GM19467 (cell line): ENCODE results near the gene SPEG.

Experiments used
- ATAC-seq: cut with Tn5 transposase; IDR thresholded peaks from one replicate; pipeline ENCODE4 v1.9.1; 2021; ENCODE audit warnings: mild to moderate bottlenecking, moderate library complexity; ENCODE audit not compliant: unreplicated experiment

The SPEG gene

GRCh38 chr2:219459460-219460311 is 25.0 kb downstream of the SPEG start:
- ATAC-seq: peak; percentile 73

- no peak for ATAC-seq
These were observed 25.8 kb downstream of the SPEG start for GRCh38 chr2:219460424-219460926.

- ATAC-seq: no peak
These were observed 26.4 kb downstream of the SPEG start for GRCh38 chr2:219461047-219461514.

GRCh38 chr2:219461669-219462068 is 27.0 kb downstream of the SPEG start:
- ATAC-seq: no peak

GRCh38 chr2:219462349-219462748 is 27.7 kb downstream of the SPEG start:
- ATAC-seq: no peak

GRCh38 chr2:219464286-219465032 is 29.8 kb downstream of the SPEG start:
- ATAC-seq: no peak

GRCh38 chr2:219465659-219466561 is 31.3 kb downstream of the SPEG start:
- no peak for ATAC-seq

GRCh38 chr2:219466816-219467735 is 32.4 kb downstream of the SPEG start:
- ATAC-seq: no peak

GRCh38 chr2:219467736-219468075 is 33.1 kb downstream of the SPEG start:
- no peak for ATAC-seq

GRCh38 chr2:219468410-219469185 is 34.0 kb downstream of the SPEG start:
- no peak for ATAC-seq

GRCh38 chr2:219469186-219469724 is 34.6 kb downstream of the SPEG start:
- ATAC-seq: no peak

GRCh38 chr2:219470429-219470828 is 35.8 kb downstream of the SPEG start:
- ATAC-seq: no peak

GRCh38 chr2:219471476-219472371 is 37.1 kb downstream of the SPEG start:
- ATAC-seq: no peak

- ATAC-seq: no peak
These were observed 38.1 kb downstream of the SPEG start for GRCh38 chr2:219472629-219473187.

- ATAC-seq: no peak
These were observed 38.9 kb downstream of the SPEG start for GRCh38 chr2:219473511-219473910.

- ATAC-seq: no peak
These were observed 39.8 kb downstream of the SPEG start for GRCh38 chr2:219474285-219475060.

GRCh38 chr2:219475278-219475677 is 40.6 kb downstream of the SPEG start:
- ATAC-seq: no peak
